Stimulated activated naive CD8-positive, alpha-beta T cell treated with anti-CD3 and anti-CD28 coated beads, Interleukin-15, Interleukin-2, amounts not matched to agents 100 U/mL and 50 U/mL, for 24 hours (primary cell): Measurements from ENCODE around the gene ADORA1.
A peak's percentile ranks its signal among the peaks of the same experiment; 100 is the strongest.

Experiments
- ATAC-seq: fragments of 150-1000 bp; cut with Tn5 transposase; one replicate; pipeline ENCODE4 v1.10.0; 2021
- DNase-seq: peaks from one replicate; pipeline ENCODE4 v3.0.0; 2021

ADORA1 gene

DNA sequence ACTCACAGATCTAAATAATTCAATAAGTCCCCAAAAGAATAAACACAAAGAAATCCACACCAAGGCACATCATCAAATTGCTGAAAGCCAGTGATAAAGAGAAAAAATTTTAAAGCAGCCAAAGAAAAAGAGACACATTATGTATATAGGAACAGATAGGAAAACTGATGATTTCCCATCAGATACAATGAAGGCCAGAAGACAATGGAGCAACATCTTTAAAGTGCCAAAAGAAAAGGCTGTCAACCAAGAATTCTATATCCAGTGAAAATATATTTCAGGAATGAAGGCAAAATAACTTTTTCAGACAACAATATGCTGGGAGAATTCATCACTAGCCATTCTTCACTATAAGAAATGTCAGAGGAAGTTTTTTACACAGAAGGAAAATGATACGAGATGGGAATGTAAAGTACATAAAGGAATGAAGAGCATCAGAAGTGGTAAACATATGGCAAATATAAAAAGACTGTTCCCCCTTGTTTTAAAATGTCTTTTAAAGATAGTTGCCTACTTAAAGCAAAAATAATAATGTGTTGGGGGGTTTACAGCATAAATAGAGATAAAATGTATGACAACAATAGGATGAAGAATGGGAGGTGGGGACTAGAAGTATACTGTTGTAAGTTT, 32.4 kb upstream of the ADORA1 start:
- no peak for ATAC-seq
- DNase-seq = no peak

DNA sequence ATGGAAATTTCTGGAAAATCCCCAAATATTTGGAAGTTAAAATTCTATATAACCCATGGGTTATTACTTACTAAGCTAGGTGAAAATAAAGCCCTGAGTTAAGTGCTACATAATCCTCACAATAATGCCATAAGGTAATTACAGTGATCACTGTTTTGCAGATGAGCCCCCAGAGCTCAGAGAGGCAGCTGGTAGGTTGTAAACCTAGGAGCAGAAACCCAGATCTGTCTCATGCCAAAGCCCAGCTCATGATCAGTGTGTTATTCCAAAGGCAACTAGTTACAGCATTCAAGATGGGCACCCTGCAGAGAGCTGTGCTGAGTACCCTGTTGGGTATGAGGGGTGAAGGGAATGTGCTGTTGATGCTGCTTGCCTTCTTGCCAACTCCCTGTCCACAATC, 31.0 kb upstream of the ADORA1 start:
- no peak for DNase-seq

DNA sequence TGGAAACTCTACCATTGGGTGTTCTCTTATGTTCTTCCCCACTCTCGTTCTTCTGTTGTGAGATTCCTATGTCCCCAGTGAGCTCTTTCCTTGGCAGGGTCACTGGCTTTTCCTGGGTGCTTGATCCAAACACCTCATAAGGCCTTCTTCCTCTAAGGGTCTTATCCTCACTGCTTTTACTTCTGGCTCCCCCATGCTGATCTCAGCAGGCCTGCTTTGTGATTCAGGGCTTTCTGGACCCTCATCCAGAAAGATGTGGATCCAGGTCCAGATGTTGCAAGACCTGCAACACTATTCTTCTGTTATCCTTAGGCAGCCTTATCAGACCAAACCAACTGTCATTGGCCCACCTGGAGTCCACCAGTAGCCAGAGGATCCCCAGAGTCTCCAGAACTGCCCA, 30.5 kb upstream of the ADORA1 start:
- DNase-seq (no peak), ATAC-seq (no peak)

More for the DNA sequence above, 31.0 kb upstream of the ADORA1 start:
- no peak for ATAC-seq

DNA sequence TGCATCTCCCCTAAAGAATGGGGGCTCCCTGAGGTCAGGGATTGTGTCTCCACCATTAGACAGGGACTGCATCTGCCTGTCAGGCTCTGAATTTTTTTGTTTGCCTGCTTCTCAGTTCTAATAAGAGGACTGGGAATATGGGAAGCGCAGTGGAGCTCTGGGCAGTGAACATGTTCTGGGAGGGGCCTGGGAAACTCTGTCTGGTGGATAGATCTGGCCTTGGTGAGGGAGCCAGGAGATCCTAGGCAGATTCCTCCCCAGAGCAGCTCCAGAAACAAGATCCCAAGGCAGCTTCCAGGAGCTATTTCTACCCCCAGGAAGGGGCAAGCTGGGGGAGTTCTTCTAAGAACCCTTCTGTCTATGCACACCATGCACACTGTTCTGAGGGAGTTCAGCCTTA, 29.1 kb upstream of the ADORA1 start:
- ATAC-seq (no peak), DNase-seq (no peak)

DNA sequence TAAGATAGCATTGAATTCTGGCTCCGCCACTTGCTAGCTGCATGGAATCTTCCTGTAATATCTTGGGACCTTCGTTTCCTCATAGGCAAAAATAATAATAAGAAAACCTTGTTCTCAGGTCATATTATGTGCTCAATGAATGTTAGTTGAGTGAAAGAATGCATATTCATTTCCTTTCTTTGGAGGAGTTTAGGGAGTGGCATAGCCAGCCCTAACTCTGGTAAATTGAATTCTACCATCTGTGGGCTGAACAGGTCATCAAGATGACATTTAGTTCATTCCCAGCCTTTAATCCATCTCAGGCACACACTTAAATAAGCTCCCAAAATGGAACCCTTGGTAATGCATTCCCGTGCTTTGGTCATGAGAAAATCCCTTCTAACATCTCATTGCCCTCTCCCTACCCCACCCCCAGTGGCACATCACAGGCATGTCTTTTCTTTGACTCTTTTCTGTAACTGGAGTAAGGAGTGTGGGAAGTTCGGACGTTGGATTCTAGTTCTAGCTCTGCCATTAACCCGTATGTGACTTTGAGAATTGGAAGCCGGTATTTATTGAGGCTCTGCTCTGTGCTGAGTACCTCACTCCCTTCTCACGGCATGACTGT, 28.5 kb upstream of the ADORA1 start:
- ATAC-seq (no peak), DNase-seq (no peak)

DNA sequence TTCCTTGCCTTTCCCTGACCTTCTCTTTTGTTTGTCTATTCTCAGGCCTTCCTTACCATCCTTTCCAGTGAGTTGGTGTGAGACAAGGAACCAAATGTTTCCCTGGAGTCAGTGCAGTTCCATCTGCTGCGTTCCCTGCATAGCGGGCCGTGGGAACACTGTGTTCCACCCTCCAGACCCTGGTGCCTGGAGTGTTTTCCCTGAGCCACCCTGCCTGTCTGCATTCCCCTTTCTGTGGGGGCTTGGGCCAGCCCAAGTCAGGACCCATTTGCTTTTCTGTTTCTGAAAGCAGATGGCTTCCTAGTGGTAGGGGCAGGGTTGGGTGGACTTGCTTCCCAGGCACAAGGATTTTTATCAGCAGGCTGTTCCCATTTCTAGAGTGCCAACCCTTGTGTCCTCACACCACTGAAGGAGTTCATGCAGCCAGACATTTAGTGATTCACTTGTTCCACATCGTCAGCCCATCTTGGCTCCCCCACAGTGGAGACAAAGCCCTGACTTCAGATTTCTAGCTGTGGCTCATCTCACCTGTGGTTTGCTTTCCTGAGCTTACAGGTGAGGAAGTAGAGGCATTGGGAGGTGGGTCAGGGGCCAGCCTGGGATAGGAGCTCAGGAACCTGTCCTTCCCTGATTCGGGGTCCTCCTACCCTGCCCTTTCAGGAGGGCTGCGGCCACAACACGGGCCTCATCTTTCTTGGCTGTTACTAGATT, 27.6 kb upstream of the ADORA1 start:
- DNase-seq (no peak), ATAC-seq (no peak)

DNA sequence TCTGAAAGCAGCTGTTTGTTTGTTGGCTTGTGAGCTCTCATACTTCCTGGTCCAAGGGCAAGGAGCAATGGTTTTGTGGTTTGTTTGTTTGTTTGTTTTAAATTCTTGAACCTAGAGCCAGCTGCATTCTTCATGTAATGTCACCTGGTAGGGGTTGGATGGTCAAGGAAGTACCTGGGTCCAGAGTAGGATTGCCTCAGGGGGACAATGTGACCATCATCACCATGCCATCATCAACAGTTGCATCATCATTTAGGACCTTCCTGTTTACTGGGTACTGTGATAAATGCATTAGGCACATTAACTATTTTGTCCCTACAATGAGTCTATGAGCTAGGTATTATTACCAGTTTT, 27.0 kb upstream of the ADORA1 start:
- no peak for ATAC-seq
- no peak for DNase-seq

DNA sequence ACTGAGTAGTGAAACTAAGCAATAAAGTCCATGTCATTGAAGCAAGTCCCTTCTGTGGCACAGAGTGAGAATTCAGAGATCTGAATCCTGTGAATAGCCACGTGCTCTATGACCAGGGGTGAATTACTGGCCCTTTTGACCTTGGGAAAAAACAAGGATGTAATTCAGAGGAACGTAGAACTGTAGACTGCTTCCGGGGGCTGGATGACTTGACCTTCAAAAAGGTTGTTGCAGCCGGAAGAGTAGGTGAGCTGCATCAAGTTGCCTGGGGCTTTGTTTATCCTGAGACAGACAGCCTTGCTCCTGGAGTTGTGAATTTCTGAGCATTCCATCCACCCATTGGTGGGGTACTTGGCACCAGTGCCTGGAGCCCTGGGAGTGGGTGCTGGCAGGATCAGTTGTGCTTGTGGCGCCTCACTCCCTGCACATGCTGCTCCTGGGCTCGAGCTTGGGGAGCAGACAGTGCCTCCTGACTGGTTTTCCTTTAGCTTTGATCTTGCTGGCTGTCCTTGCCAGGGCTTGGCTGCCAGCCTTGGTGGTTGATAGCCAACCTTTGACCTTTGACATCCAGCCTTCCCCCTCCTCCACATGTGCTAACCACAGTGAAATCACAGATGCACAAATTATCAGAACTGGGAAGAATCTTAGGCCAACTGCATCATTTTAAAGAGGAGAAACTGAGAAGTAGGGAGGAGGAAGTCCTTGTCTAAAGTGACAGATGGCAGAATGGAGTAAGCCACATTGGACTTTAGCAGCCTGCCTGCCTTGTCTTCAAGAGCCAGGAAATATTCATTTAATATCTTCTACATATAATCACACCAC, 25.5 kb upstream of the ADORA1 start:
- ATAC-seq (no peak), DNase-seq (no peak)

DNA sequence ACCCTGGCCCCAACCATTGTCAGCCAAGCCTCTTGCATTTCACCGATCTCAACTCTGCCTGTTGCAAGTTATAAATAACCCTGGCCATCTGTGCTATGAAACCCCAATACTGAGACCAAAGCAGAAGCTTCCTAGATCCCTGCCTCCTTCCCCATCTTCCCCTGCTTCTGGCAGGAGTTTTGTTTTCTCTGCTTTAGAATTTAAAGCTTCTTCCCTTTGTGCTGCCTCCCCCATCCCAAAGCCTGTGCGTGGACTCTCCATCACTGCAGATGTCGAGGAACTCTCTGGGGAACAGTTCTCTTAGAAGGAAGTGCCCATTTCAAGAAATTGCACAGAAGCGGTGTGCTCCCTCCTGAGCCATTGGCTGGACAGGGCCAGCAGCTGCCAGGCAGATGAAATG, 24.3 kb upstream of the ADORA1 start:
- ATAC-seq (no peak), DNase-seq (no peak)

DNA sequence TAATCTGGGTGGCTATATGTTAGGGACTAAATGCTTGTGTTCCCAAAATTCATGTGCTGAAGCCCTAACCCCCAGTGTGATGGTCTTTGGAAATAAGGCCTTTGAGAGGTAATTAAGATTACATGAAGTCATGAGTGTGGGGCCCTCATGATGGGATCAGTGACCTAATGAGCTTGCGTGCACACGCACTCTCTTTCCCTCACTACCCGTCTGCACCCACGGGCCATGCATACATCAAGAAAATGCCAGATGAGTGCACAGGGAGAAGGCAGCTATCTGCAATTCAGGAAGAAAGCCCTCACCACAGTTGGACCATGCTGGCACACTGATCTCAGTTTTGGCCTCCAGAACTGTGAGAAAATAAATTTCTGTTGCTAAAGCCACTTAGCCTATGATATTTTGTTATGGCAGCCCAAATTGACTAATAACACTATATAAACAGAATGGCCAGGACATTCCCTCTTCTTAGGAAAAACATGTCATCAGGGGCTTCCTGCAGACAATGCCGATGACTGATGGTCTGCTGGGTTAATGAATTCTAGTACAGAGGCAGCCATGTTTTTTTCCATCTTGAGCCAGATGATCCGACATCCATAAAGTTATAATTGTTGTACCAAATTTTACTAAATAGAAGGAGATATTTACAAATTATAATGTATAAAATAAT, 23.6 kb upstream of the ADORA1 start:
- ATAC-seq (no peak), DNase-seq (no peak)

DNA sequence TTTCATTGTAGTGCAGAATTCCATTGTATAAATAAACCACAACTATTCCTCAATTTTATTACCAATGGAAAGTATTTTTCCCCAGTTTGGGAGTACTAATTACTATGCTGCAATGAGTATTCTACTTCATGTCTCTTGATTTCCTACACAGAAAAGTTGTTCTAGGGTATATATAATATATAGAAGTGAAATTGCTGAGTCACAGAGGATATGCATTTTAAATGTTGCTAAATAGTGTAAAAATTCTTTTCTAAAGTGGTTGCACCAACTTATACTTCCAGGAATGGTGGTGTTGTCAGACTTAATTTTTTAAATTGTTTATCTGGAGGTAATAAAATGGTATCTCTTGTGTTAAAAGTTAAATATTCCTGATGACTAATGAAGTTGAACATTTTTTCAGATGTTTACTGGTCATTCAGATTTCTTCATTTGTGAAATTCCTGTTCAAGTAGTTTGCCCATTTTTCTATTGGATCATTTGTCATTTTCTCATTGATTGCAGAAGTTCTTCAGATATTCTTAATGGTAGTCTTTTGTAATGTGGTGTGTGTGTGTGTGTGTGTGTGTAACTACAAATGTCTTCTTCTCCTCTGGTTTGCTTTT, 22.6 kb upstream of the ADORA1 start:
- DNase-seq (no peak), ATAC-seq (no peak)

DNA sequence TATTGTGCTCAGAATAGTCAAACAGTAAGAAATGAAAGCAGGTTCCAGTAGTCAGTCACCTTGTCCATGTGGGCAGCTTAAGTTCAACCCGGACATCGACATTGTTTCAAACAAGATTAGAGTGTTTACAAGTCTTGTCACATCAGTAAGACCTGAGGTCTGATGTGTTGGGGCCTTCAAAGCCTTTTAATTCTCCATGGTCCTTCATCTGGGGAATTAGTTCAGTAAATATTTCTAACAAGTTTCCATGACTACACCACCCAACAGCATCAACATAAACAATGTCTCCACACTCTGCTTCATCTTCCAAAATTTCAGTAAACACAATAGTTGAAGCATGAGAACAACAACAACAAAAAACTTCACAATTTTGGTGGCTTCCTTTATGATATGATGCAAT, 15.1 kb upstream of the ADORA1 start:
- no peak for ATAC-seq
- no peak for DNase-seq

DNA sequence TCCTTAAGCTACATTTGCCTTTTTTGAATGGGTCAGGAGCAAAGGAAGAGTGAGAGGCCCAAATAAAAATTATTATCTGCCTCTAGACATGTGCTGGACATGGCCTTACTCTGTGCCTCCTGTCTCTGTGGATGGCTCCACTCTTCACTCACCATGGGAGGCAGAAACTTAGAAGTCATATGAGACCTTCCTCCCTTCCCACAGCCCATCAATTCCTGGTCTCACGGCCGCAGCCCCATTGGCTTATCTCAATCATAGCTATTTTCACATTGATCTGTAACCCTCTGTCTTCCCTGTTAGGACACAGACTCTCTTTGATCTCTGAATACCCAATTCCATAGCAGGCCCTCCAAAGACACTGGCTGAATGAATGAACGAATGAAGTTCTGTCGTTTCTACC, 14.2 kb upstream of the ADORA1 start:
- DNase-seq (no peak), ATAC-seq (no peak)

DNA sequence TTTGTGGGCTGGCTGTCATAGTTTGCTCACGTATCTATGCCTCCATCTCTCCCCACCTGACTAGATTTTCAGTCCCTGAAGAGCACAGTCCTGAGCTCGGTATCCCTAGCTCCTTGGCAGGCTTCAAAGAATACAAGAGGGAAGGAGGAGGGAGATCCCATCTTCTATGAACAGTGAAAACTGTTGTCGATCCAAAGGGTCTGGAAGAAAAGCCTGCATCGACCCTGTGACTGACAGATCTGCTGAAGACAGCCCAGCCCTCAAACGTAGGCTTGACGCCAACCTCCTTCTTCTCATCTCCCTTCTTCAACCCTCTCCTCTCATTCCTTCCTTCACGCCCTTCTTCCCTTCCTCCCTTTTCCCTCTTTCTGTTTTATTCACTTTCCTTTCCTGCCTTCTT, 13.3 kb upstream of the ADORA1 start:
- ATAC-seq = no peak
- DNase-seq = no peak

DNA sequence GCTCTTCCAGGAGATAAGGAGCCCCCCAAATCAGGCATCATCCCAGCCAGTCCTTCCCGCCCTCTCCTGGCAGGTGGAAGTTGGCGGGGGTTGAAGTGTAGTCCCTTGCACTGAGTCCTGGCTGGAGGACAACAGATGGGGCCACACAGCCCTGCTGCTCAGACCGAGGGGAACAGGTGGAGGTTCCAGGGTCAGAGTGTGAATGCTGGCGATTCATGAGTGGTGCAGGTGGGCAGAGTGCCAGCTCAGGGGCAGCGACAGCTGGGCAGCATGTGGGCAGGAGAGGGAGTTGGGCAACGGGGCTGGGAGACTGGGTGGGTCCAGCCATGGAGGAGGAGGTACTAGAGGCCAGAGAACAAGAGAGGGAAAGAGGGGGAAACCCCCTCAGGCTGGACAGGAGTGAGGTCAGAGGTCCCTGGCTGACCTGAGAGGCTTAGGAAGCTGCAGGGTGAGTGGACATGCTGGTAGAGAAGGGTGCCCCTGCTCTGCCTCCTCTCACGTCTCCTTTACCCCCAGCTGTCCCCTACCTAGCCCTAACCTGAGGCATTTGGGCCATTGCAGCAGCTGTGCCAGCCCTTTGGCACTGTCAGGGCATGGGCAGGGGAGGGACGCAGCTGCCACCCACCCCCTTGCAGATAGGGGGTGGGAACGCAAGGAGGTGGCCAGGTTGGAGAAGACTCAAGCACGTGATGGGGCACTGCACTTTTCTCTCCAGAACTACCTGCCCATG, 11.3 kb upstream of the ADORA1 start:
- DNase-seq = no peak
- ATAC-seq = no peak

DNA sequence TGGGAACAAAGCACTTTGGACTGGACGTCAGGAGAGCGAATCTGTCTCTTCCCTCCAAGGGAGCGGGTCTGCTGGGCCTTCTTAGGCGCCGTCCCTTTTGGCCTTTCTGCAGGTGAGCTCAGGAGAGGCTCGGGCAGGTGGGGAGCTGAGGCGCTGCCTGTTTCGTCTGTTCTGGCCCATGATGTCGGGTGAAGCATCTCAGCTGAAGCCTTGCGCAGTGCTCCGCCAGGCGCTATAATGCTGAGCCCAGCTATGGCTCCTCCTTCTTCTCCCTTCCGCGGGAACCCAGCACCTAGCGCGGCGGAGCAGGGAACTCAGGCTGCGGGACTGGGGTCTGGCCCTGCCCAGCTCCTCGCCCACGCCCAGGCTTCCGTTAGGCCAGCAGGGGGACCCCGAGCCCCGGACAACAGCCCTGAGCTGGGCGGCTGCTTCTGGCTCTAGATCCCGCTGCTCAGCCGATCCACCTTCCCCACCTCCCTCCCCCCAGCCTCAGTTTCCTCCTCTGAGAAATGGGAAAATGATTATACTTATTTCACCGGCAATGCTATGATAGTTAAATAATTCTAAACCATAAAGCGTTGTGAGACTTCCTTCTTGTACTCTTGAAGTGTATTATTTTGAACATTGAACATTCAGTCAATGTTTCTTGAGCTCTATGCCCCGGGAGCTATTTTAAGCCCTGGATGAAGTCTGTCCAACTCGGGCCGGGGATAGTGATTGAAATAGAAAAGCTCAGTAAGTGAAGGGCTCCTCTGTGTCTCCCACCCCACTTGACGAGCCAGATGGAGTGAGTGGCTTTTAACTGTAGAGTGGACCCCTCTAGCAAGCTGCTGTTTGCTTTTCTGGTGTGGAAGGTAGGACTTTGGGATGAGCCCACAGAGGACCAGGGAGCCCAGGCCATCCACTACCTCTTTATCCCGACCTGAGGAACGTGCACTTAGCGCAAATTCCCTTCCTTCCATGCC, 9.6 kb upstream of the ADORA1 start:
- peak; percentile 64 for DNase-seq
- no peak for ATAC-seq

DNA sequence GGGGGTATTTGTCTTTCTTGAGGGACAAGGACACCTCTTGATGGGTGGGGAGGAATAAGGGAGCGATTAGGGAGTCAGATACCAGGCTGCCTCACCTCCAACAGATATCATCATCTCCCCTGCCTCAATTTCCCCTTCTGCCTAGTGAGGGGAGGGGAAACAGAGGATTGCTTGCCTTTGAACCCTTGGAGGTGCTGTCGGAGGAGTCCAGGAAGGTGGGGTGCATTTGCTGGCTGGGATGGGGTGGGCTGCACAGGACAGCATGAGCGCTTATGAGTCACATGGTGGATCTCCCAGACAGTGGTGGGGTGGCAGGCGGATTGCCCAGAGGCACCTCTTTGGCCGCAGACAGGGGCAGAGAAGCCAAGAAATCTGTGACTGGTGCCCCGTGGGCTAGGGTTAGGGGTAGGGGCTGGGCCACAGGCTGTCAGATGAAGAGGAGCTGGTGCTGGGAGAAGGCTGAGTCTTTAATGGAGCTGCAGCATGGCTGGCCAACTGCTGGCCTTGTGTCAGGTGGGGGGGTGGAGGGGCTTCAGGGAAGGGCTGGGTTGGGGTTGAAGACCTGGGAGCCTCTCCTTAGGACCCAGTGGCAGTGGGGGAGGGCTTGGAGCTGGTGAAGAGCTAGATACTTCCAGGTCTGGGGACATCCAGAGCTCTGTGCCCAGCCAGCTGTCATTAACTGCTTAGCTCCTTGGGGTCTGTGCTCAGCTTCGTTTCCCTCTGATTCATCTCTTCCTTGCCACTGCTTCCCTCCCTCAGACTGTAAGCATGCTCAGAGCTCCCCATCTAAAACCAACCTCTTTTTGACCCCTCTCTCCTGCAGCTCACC, 7.0 kb upstream of the ADORA1 start:
- DNase-seq (no peak), ATAC-seq (no peak)

DNA sequence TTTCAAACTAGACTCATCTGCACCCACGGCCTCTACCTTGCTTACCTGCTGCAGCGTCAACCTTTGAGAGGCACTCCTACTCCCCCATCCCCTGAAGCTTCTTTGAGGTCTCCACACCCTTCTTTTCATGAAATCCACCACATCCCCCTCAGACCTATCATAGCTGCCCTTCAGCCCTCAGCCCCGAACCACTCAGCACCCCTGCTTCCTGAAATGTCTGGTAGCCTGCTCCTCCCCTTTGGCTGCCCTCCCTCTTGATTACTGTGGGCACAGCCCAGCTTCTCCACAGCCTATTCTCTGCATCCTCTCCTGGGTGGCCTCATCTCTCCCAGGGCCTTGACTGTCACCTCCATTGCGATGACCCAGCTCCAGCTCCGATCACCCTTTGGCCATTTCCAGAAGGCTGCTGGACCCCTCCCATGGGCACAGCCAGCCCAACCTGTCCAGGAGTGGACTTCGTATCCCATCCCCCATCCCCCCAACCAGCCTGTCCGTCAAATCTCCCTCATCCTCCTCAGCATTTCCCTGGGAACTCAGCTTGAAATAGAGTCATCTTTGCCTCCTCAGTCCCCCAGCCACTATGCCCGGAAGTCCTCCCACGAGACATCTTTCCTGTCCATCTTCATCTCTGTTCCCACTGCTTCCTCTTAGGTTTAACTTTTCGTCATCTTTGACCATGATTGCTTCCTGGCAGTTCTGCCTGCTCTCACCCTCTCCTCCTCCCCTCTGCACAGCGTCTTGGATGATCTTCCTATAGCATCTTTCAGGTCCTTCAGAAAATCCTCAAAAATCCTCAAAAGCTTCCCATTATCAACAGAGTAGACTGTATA, 6.1 kb upstream of the ADORA1 start:
- no peak for ATAC-seq

More for the DNA sequence above, 6.1 kb upstream of the ADORA1 start:
- DNase-seq = no peak
